Measurements from ENCODE around the gene GPR146.

Gene GPR146

DNA sequence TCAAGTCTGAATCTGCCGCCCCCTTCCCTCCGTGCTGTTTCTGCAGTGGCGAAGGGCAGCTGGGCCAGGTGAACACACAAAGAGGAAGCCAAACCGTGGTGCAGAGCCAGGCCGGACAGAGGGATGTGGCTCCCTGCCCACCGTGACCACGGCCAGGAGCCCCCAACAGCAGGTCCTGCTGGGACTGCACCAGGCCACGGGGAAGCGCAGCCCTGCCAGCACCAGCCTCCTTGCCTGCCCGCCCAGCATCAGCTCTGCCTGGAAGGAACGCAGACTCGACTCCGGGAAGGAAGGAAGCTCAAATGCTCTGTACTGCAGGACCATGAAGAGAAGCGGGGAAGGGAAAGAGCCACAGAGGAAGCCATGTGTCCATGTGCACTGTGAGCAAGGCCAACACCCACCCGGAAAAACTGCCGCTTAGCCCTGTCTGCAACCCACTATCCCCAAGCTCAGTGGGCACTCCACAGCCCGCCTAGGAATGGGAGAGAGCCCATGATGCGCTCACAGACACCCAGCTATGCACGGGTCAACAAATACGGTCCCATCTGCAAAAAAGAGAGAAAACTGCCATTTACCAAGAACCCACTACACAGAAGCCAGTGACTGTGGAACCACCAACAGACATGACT is 62.6 kb downstream of the GPR146 start:
- Histone ChIP-seq H3K9me3 (ENCODE audit: control insufficient read depth, insufficient read depth, low read depth, low read length) (no peaks in the 10 kb centered on the region), H3K4me1 (ENCODE audit: control insufficient read depth, insufficient read depth, low read length) (no peaks in the 10 kb centered on the region), H3K27me3 (ENCODE audit: control insufficient read depth, insufficient read depth, low read length) (no peaks in the 10 kb centered on the region), H3K36me3 (ENCODE audit: control insufficient read depth, insufficient read depth, low read length) (no peaks in the 10 kb centered on the region; the same call in 1 of the 2 replicates), H3K9ac (ENCODE audit: low read length) (no peak overlapping the region), H3K4me3 (ENCODE audit: low read depth, low read length) (no peak overlapping the region), H3K27ac (ENCODE audit: low read depth, low read length) (no peak overlapping the region)

DNA sequence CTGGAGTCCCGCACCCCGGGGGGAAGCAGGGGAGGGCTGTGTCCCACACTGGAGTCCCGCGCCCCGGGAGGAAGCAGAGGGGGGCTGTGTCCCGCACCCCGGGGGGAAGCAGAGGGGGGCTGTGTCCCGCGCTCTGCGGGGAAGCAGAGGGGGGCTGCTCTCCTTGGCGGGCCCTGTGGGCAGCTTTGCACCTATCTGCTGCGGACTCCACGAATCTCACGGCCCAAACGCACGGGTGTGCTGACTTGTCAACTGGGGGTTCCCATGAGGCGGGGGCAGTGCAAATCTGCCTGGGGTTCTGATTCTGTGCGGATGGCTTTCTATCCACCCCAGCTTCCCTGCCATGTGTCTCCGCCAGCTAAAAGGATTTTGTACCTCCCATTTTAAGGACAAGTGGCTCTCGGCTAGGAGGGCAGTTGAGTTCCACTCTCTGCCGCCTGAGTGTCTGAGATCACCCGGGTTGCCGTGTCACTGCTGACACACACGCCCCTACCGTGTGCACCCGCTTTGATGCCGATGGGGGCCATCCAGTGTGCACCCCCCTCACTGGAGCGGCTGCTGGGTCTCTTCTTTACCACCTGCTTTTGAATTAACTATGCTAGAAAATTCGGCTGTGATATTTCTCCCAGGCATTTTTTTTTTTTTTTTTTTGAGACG is 64.0 kb downstream of the GPR146 start:
- H3K27ac ChIP-seq (ENCODE audit: low read depth, low read length) = no peak overlapping the region
- H3K4me1 ChIP-seq (ENCODE audit: control insufficient read depth, insufficient read depth, low read length) = no peaks in the 10 kb centered on the region
- no peaks in the 10 kb centered on the region for H3K27me3 ChIP-seq (ENCODE audit: control insufficient read depth, insufficient read depth, low read length)
- no peak overlapping the region for H3K4me3 ChIP-seq (ENCODE audit: low read depth, low read length)
- H3K9ac ChIP-seq (ENCODE audit: low read length) = no peak overlapping the region
- no peaks in the 10 kb centered on the region for H3K9me3 ChIP-seq (ENCODE audit: control insufficient read depth, insufficient read depth, low read depth, low read length)
- H3K36me3 ChIP-seq (ENCODE audit: control insufficient read depth, insufficient read depth, low read length) = no peaks in the 10 kb centered on the region; the same call in 1 of the 2 replicates
